HG03025 (cell line): ENCODE data around the gene ZFC3H1.
"Not testable (repeated sequence)": the region's sequence is repeated elsewhere in the genome, so short reads cannot be mapped to it uniquely, and the experiment has no call there.

Source experiments
- ATAC-seq: cut with Tn5 transposase; IDR thresholded peaks from one replicate; pipeline ENCODE4 v1.9.1; 2021; ENCODE audit warnings: mild to moderate bottlenecking, moderate library complexity; ENCODE audit not compliant: unreplicated experiment, low FRiP score

ZFC3H1 gene

DNA sequence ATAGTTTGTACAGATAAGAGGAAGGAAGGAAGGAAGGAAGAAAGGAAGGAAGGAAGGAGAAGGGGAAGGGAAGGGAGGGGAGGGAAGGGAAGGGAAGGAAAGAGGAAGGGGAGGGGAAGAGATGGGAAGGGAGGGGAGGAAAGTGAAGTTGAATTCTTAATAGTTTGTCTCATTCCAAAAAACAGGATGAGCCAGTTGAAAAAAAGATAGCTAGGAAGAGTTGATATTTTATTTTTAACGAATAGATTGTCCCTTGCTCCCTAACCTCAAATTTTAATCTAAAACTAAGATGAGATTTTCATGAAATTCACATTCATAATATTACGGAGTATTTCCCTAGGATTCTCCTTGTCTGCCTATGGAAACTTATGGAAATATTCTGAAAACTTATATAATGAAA, 80.7 kb downstream of the ZFC3H1 start:
- no peak for ATAC-seq

DNA sequence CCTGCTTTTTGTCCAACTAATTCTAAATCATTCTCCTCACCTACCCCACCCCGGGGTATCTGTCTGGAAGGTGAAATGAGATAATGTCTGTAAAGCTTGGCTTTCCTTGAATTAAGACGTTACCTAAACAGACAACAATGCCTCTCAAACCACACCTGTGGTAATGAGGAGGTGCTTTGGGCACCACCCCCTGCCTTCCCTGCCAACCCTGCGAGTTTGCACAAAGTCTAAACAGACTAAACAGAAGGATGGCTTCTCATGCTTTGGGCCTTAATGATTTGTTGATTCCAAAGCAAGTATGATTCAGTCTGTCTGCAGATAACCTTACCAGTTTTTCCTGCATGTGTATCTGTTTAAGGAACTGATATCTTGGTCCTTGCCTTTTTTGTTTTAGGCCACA, 82.4 kb downstream of the ZFC3H1 start:
- no peak for ATAC-seq

- no peak for ATAC-seq
Measured at GRCh38 chr12:71578694-71579258, 84.9 kb downstream of the ZFC3H1 start.

- ATAC-seq, result no peak
Measured at GRCh38 chr12:71576496-71576895, 87.2 kb downstream of the ZFC3H1 start.

DNA sequence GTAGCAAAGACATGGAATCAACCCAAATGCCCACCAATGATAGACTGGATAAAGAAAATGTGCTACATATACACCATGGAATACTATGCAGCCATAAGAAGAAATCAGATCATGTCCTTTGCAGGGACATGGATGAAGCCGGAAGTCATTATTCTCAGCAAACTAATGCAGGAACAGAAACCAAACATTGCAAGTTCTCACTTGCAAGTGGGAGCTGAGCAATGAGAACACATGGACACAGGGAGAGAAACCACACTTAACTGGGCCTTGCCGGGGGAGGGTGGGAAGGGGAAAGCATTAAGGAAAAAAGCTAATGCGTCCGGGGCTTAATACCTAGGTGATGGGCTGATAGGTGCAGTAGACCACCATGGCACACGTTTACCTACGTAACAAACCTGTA, 93.8 kb downstream of the ZFC3H1 start:
- ATAC-seq, result not testable (repeated sequence)

DNA sequence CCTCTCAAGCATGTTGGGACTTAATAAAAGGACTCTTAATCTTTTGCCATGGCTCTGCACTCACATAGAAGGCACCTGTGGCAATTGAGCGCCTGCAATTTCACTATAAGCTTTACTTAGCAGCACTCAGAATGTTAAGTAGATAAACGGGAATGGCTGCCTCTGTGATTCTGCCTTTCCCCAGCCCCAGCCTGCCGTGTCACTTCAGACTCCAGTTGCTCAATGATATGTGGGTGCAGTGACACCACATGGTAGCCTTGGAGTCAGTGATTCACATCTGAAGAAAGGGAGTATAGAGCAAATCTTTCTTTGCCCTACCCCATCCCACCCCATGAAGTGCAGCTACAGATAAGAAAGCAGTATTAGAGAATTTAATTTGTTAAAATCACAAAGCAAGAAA, 96.1 kb downstream of the ZFC3H1 start:
- ATAC-seq, result no peak

DNA sequence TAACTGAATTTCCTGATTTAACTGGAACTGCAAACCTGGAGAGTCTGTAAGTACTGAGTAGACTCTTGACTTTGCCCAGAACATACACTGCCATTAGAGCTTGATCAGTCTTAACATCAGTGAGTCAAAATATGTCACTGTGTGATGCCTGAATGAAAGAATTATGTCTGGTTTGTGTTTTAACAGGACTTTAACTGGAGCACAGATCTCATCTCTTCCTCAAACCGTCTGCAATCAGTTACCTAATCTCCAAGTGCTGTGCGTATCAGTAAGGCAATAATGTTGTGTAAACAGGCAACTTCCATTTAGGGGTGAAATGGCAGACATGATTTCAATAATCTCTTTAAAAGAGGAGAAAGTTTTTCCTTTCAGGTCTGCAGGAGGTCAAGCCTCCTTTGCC, 97.0 kb downstream of the ZFC3H1 start:
- ATAC-seq, result no peak

- no peak for ATAC-seq
Measured at GRCh38 chr12:71565535-71565934, 98.1 kb downstream of the ZFC3H1 start.

DNA sequence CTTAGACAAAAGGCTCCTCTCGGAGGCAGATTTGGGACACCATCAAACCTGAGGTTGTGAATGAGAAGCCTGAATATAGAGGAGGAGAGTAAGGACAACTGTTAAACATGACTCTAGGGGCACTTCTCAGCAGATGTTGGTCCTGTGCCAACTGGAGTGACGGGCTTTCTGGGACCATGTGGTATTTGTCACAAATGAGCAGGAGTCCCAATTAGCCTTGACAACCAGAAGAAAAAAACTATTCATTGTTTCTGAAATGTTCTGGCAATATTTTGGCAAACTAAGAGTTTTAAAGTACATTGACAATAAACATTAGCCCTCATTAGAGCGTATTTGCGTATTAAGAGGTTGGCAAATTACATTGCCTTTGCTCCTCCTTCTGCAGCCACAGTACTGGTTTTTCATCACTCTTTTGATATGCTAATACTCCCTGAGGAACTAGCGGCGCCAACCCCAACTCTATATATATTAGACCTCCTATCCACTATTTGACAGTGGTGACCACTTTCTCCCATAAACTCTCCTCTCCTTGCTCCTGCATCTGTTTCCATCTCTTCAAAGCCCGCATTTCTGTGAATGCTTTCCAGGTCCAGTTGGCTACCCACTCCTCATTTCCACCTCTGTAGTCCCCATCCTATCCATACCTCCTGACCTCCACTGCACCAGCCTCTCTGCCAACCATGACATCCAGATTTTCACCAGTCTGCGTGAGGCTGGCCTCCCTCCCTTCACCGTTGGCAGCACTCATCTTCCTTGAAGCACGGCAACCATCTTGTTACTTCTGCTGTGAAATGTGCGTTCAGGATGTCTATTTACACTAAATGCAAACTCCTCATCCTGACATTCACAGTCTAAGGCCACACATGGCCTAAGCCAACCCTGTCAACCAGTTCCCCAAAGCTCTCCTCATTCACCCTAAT, 100.7 kb downstream of the ZFC3H1 start:
- no peak for ATAC-seq
